Colonic mucosa (tissue), 4 donors: ENCODE data around the gene ARHGAP15. TPM values are rescaled to one million over a fixed set of nuclear protein-coding genes. Genes with fewer than 3 reads are reported as not detected.

Experiments used
- DNase-seq: peaks from one replicate; pipeline ENCODE4 v3.0.0-alpha.2; 2020
- H3K27ac ChIP-seq: fragments of 200-600 bp; one replicate; pipeline ENCODE4 v1.8.0; 2021
- H3K27me3 ChIP-seq: fragments of 200-600 bp; one replicate; pipeline ENCODE4 v1.8.0; 2021
- H3K36me3 ChIP-seq: fragments of 200-600 bp; one replicate; pipeline ENCODE4 v1.8.0; 2021
- H3K4me1 ChIP-seq: fragments of 200-600 bp; one replicate; pipeline ENCODE4 v1.8.0; 2021; ENCODE audit warnings: mild to moderate bottlenecking
- H3K4me3 ChIP-seq: fragments of 200-600 bp; one replicate; pipeline ENCODE4 v1.8.0; 2021
- H3K9ac ChIP-seq, 2 donors: one replicate each; pipeline ENCODE4 v1.7.0; 2013; ENCODE audit warnings: control low read depth in 2 of 2, low read depth in 2 of 2, low read length in 2 of 2
- H3K9me3 ChIP-seq: fragments of 200-600 bp; one replicate; pipeline ENCODE4 v1.8.0; 2021
- CTCF ChIP-seq: fragments of 200-600 bp; IDR thresholded peaks from one replicate; pipeline ENCODE4 v1.8.0; 2022; ENCODE audit warnings: antibody characterized with exemption, mild to moderate bottlenecking
- intact Hi-C: fragments of 100-400 bp; cut with DNase I; formaldehyde crosslinking; loops from one replicate; pipeline ENCODE4 v1.14.1; 2022
- total RNA-seq, 2 donors: library from RNA; stranded (reverse); fragmentation: NEBNext Ultra II Directional in 1 of 2; extraction: Animal tissue kit (Norgen Biotek cat#: 25700) in 1 of 2; gene quantifications; one replicate each; pipeline ENCODE4 v1.2.1, GENCODE V29; 2021
- donor health status: healthy.
- donor health status: DM: no; HTN: no; CAD: no.
- donor health status: DM: no; HTN: no; CAD: no.

Gene ARHGAP15
- total RNA-seq, 2 donors from 2014 or later, result 1.6 to 3.7 TPM

- no peak overlapping the region for H3K27ac ChIP-seq
Observed at GRCh38 chr2:143357966-143358365, 228.7 kb downstream of the ARHGAP15 start.

GRCh38 chr2:143361346-143361745, 232.1 kb downstream of the ARHGAP15 start:
- H3K27me3 ChIP-seq, result no peaks in the 10 kb centered on the region
- H3K9me3 ChIP-seq, result no peaks in the 10 kb centered on the region
- no peak for DNase-seq
- no peak overlapping the region for H3K27ac ChIP-seq
- no peaks in the 10 kb centered on the region for H3K36me3 ChIP-seq
- no peak overlapping the region for H3K4me3 ChIP-seq
- intact Hi-C loops, result no loop called here
- no peak for TF ChIP-seq CTCF
- H3K9ac ChIP-seq, result no peak overlapping the region
- no peaks in the 10 kb centered on the region for H3K4me1 ChIP-seq

More at GRCh38 chr2:143357966-143358365, 228.7 kb downstream of the ARHGAP15 start:
- H3K4me1 ChIP-seq, result no peaks in the 10 kb centered on the region
- no peaks in the 10 kb centered on the region for H3K9me3 ChIP-seq
- TF ChIP-seq CTCF, result no peak
- H3K4me3 ChIP-seq, result no peak overlapping the region
- no peaks in the 10 kb centered on the region for H3K36me3 ChIP-seq
- no peak for DNase-seq
- intact Hi-C loops, result no loop called here
- H3K27me3 ChIP-seq, result no peaks in the 10 kb centered on the region
- H3K9ac ChIP-seq, result no peak overlapping the region

GRCh38 chr2:143371616-143372015, 242.4 kb downstream of the ARHGAP15 start:
- H3K36me3 ChIP-seq, result no peaks in the 10 kb centered on the region
- no peak overlapping the region for H3K4me3 ChIP-seq
- intact Hi-C loops, result no loop called here
- H3K9me3 ChIP-seq, result no peaks in the 10 kb centered on the region
- no peaks in the 10 kb centered on the region for H3K4me1 ChIP-seq
- no peak overlapping the region for H3K9ac ChIP-seq
- H3K27me3 ChIP-seq, result no peaks in the 10 kb centered on the region
- no peak overlapping the region for H3K27ac ChIP-seq
- DNase-seq, result no peak
- TF ChIP-seq CTCF, result no peak

GRCh38 chr2:143375384-143375880, 246.2 kb downstream of the ARHGAP15 start:
- TF ChIP-seq CTCF, result no peak
- no peaks in the 10 kb centered on the region for H3K27me3 ChIP-seq
- DNase-seq, result no peak
- H3K4me1 ChIP-seq, result no peaks in the 10 kb centered on the region
- H3K27ac ChIP-seq, result no peak overlapping the region
- H3K4me3 ChIP-seq, result no peak overlapping the region
- intact Hi-C loops, result no loop called here
- no peak overlapping the region for H3K9ac ChIP-seq
- H3K36me3 ChIP-seq, result no peaks in the 10 kb centered on the region
- H3K9me3 ChIP-seq, result no peaks in the 10 kb centered on the region

- Histone ChIP-seq H3K9ac (no peak overlapping the region), H3K9me3 (no peaks in the 10 kb centered on the region), H3K36me3 (no peaks in the 10 kb centered on the region), H3K4me3 (no peak overlapping the region), H3K4me1 (no peaks in the 10 kb centered on the region), H3K27ac (no peak overlapping the region), H3K27me3 (no peaks in the 10 kb centered on the region)
- TF ChIP-seq CTCF, result no peak
- intact Hi-C loops, result no loop called here
- DNase-seq, result no peak
Observed at GRCh38 chr2:143378996-143379395, 249.8 kb downstream of the ARHGAP15 start.
